Measurements from ENCODE around the gene PPM1H. TPM values are rescaled to one million over a fixed set of nuclear protein-coding genes. Genes with fewer than 3 reads are reported as not detected.

Gene PPM1H
- total and polyA plus RNA-seq, 10 of the 15 experiments (the other 5 are each of a cell fraction or from before 2014, with no cell fraction given), result 0.11 to 0.83 (median 0.49) TPM

DNA sequence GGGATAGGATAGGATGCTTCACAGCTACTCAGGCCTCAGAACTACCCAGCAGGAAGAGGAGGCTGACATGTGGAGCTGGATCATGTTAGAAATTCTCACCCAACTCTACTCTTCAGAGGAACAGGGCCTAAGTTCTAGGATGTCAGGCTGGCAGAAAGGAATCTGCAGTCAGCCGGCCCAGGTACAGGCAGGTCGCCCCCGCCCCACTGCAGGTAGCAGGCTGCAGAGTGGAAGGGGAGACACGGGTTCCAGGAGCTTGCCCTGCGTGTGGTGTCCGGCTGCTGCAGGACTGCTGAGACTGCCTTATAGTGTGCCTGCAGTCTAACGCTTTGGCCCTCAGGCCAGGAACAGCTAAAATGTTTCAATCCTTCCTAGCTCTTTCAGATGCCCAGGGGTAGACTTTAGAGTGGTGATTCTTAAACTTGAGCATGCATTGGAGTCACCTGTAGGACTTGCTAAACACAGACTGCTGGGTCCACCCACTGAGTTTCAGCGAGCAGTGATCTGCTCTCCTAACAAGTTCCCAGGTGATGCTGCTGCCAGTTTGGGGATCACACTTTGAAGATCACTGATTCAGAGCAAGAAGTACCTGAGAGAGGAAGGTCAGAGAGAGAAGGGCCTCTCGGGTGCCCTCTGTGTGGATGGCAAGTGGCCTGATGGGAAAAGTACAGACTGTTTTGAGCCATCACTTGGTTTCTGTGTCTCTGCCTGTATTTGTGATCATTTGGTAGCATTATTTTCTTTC is 153.6 kb downstream of the PPM1H start:
- CTCF ChIA-PET, result interaction anchor here (0.9 to 8.0 kb wide), 4 partner anchors 8 to 343 kb away, joined by 3 to 79 read pairs (median 3); no protein-coding TSS in a partner anchor

More for the DNA sequence above, 153.6 kb downstream of the PPM1H start:
- 68% methylated on average over 9 of the region's 9 CpGs for WGBS (ENCODE audit: insufficient coverage, insufficient replicate concordance, low lambda C conversion rate, missing lambda C conversion rate)
- in situ Hi-C loops (cut with MboI) (no loop called here), intact Hi-C loops (cut with micrococcal nuclease; ENCODE audit: unreplicated experiment) (no loop called here)
- DNase-seq (ENCODE audit: low read depth, low spot score) (no peak), FAIRE-seq (no peak), ATAC-seq (no peak)
- no peak overlapping the region for H3K27ac ChIP-seq (ENCODE audit: control insufficient read depth, insufficient read depth)
- POLR2A ChIA-PET, result no interaction called here
- no peaks in the 10 kb centered on the region for H3K27me3 ChIP-seq (replicated peaks in 1 of 2; ENCODE audit: control insufficient read depth in 2 of 2, insufficient read depth in 2 of 2, low read length in 1 of 2)
- no peaks in the 10 kb centered on the region for H4K20me1 ChIP-seq (ENCODE audit: control insufficient read depth, insufficient read depth)
- no TSS peak for BruUV-seq (replicated peaks)
- no peak overlapping the region for H2AFZ ChIP-seq (ENCODE audit: control insufficient read depth, low read depth, low read length)
- SMC1A ChIA-PET (ENCODE audit: uncharacterized antibody, unreplicated experiment), result interaction anchor here (1.7 to 2.2 kb wide), 4 partner anchors 13 to 129 kb away, joined by 4 to 8 read pairs (median 6); no protein-coding TSS in a partner anchor
- TF ChIP-seq NFIC (IDR thresholded peaks at IDR 0.05; ENCODE audit: low read depth, low read length) (no peak), NKRF (conservative IDR thresholded peaks at IDR 0.05) (no peak), ZNF622 (IDR thresholded peaks at IDR 0.05) (no peak), PBX3 (IDR thresholded peaks at IDR 0.05; ENCODE audit: insufficient replicate concordance, low read depth, low read length) (no peak), BACH1 (IDR thresholded peaks at IDR 0.05; ENCODE audit: borderline replicate concordance) (no peak), ETV6 (conservative IDR thresholded peaks at IDR 0.05 in 1 of 2, IDR thresholded peaks at IDR 0.05 in 1 of 2; ENCODE audit: borderline replicate concordance in 1 of 2, low read depth in 1 of 2) (no peak), FOXM1 (IDR thresholded peaks at IDR 0.05; ENCODE audit: low read depth, low read length) (no peak), HDAC6 (IDR thresholded peaks at IDR 0.05; ENCODE audit: unreplicated experiment) (no peak), IKZF1 (conservative IDR thresholded peaks at IDR 0.05) (no peak), IRF4 (IDR thresholded peaks at IDR 0.05; ENCODE audit: low read depth, low read length) (no peak)
- TF ChIP-seq, protein P1, sequence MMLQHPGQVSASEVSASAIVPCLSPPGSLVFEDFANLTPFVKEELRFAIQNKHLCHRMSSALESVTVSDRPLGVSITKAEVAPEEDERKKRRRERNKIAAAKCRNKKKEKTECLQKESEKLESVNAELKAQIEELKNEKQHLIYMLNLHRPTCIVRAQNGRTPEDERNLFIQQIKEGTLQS (IDR thresholded peaks at IDR 0.05; ENCODE audit: borderline replicate concordance, extremely low read depth, low read depth, low read length), result no peak
- no peaks in the 10 kb centered on the region; the same call in 1 of the 2 replicates for H3K4me1 ChIP-seq (ENCODE audit: control insufficient read depth, insufficient read depth, low read length)
- H3K4me3 ChIP-seq, result no peak overlapping the region
- no peaks in the 10 kb centered on the region for H3K36me3 ChIP-seq (ENCODE audit: control insufficient read depth in 2 of 2, insufficient read depth in 2 of 2, low read length in 1 of 2)
- H3K9me3 ChIP-seq (replicated peaks; ENCODE audit: control insufficient read depth, insufficient read depth, low read length), result no peaks in the 10 kb centered on the region
- no peaks in the 10 kb centered on the region for H3K79me2 ChIP-seq (ENCODE audit: control insufficient read depth, insufficient read depth, low read length)
- H3K9ac ChIP-seq (ENCODE audit: control insufficient read depth, insufficient read depth, low read length), result no peak overlapping the region
- no peak overlapping the region for H3K4me2 ChIP-seq (ENCODE audit: control insufficient read depth, insufficient read depth)
- RAD21 ChIA-PET (ENCODE audit: unreplicated experiment), result no interaction called here

All from GM12878 (cell line).